Aorta (tissue), 5 donors: Measurements from ENCODE around the gene MAPT. TPM values are rescaled to one million over a fixed set of nuclear protein-coding genes. Genes with fewer than 3 reads are reported as not detected.

Experiments used
- ATAC-seq: fragments of 200-7000 bp; cut with Tn5 transposase; one replicate; pipeline ENCODE4 v1.9.1; 2022; ENCODE audit warnings: moderate library complexity; ENCODE audit not compliant: low FRiP score
- DNase-seq, 2 donors: peaks; one replicate each; pipeline ENCODE4 v3.0.0-alpha.2; 2020
- H3K27ac ChIP-seq, 2 donors: one replicate each; pipeline ENCODE4 v1.5.1; 2013; ENCODE audit warnings: low read length in 2 of 2, mild to moderate bottlenecking in 2 of 2, moderate library complexity in 2 of 2, control low read depth in 1 of 2, inconsistent platforms in 1 of 2, low read depth in 1 of 2
- H3K27me3 ChIP-seq, 2 donors: one replicate each; pipeline ENCODE4 v1.6.1; 2013; ENCODE audit warnings: control low read depth in 1 of 2, low read length in 1 of 2, mild to moderate bottlenecking in 1 of 2, moderate library complexity in 1 of 2; ENCODE audit not compliant: insufficient read depth in 2 of 2, control insufficient read depth in 1 of 2
- H3K36me3 ChIP-seq, 2 donors: one replicate each; pipeline ENCODE4 v1.6.1; 2013; ENCODE audit warnings: control low read depth in 1 of 2, low read length in 1 of 2, mild to moderate bottlenecking in 1 of 2; ENCODE audit not compliant: insufficient read depth in 2 of 2, control insufficient read depth in 1 of 2
- H3K4me1 ChIP-seq, 2 donors: one replicate each; pipeline ENCODE4 v1.6.1; 2013; ENCODE audit warnings: low read length in 2 of 2, control low read depth in 1 of 2, mild to moderate bottlenecking in 1 of 2, moderate library complexity in 1 of 2; ENCODE audit not compliant: insufficient read depth in 2 of 2, control insufficient read depth in 1 of 2
- H3K4me3 ChIP-seq, 2 donors: one replicate each; pipeline ENCODE4 v1.5.1; 2013; ENCODE audit warnings: low read length in 2 of 2, control low read depth in 1 of 2, mild to moderate bottlenecking in 1 of 2
- H3K9me3 ChIP-seq: one replicate; pipeline ENCODE4 v1.6.1; 2013; ENCODE audit warnings: mild to moderate bottlenecking, low read length; ENCODE audit not compliant: control insufficient read depth
- WGBS, 2 donors: extraction: QIAGEN DNeasy Blood & Tissue Kit; methylation state at CpG; one replicate each; pipeline ENCODE4 v1.1.7; 2013; 5-methylcytosine and 5-hydroxymethylcytosine counted together
- intact Hi-C, 2 donors: fragments of 100-400 bp; cut with DNase I; formaldehyde crosslinking; loops; one replicate each; pipeline versions ENCODE4 v1.14.2 to v1.15.0; 2022
- polyA plus RNA-seq, 2 donors: library from polyadenylated mRNA; stranded (reverse); fragments of 200-250 nt; gene quantifications; one replicate each; pipeline ENCODE4 v1.2.3, GENCODE V29; 2013
- total RNA-seq, 2 donors: library from RNA; stranded (reverse); fragmentation: NEBNext Ultra II Directional; extraction: Animal tissue kit (Norgen Biotek cat#: 25700); gene quantifications; one replicate each; pipeline ENCODE4 v1.2.1, GENCODE V29; 2021
- donor health status: healthy with polysubstance abuse.
- donor health status: Bipolar disorder and iron deficiency.
- donor health status: DM: no; HTN: no; CAD: no.
- donor health status: DM: no; HTN: no; CAD: no.
- donor health status: DM: yes; HTN: yes; CAD: no.

The MAPT gene
- total and polyA plus RNA-seq, 4 donors = 0.13 to 3.9 (median 0.90) TPM

DNA sequence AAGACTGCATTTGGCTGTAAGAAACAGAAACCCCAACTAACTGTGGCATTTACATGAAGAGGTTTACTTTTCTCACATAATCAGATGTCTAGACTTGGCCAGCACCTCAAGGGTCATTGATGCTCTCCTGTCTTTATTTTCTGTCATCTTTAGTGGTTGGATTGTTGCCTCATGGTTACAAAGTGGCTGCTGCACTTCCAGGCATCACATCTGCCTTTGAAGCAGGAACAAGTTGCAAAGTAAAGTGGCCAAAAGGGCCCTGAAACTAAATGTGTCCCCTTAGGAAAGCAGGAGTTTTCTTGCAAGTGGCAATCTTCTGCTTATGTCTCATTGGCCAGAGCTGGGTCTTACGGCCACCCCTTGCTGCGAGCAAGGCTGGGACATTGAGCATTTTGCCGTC, 78.2 kb downstream of the MAPT start:
- Histone ChIP-seq H3K27me3 (no peaks in the 10 kb centered on the region), H3K4me3 (no peak overlapping the region), H3K9me3 (no peaks in the 10 kb centered on the region), H3K4me1 (no peaks in the 10 kb centered on the region), H3K36me3 (no peaks in the 10 kb centered on the region), H3K27ac (no peak overlapping the region)
- 92 to 96% methylated on average over 3 of the region's 3 CpGs for WGBS, 2 donors
- DNase-seq (no peak), ATAC-seq (no peak)
- intact Hi-C loops = no loop called here

GRCh38 chr17:45973099-45973780, 78.9 kb downstream of the MAPT start:
- intact Hi-C loops = no loop called here
- WGBS, 2 donors = 73 to 74% methylated on average over 12 of the region's 12 CpGs
- H3K27me3 ChIP-seq = no peaks in the 10 kb centered on the region
- no peaks in the 10 kb centered on the region for H3K36me3 ChIP-seq
- DNase-seq (peak in 1 of 2 donors; percentile 40), ATAC-seq (no peak)
- H3K4me3 ChIP-seq = no peak overlapping the region
- no peaks in the 10 kb centered on the region for H3K4me1 ChIP-seq
- H3K27ac ChIP-seq = no peak overlapping the region
- no peaks in the 10 kb centered on the region for H3K9me3 ChIP-seq

GRCh38 chr17:45973946-45974859, 79.8 kb downstream of the MAPT start:
- Histone ChIP-seq H3K27ac (no peak overlapping the region), H3K4me1 (no peaks in the 10 kb centered on the region), H3K27me3 (no peaks in the 10 kb centered on the region), H3K4me3 (no peak overlapping the region), H3K36me3 (no peaks in the 10 kb centered on the region), H3K9me3 (no peaks in the 10 kb centered on the region)
- intact Hi-C loops = no loop called here
- ATAC-seq (no peak), DNase-seq (peak in 1 of 2 donors; percentile 52)
- 84% methylated on average over 17 of the region's 17 CpGs for WGBS, 2 donors

GRCh38 chr17:45974916-45975630, 80.7 kb downstream of the MAPT start:
- Histone ChIP-seq H3K4me3 (no peak overlapping the region), H3K36me3 (no peaks in the 10 kb centered on the region), H3K27me3 (no peaks in the 10 kb centered on the region), H3K27ac (no peak overlapping the region), H3K9me3 (no peaks in the 10 kb centered on the region), H3K4me1 (no peaks in the 10 kb centered on the region)
- ATAC-seq (no peak), DNase-seq (peak in 1 of 2 donors; percentile 21)
- 76% methylated on average over 10 of the region's 10 CpGs for WGBS, 2 donors
- intact Hi-C loops = no loop called here

DNA sequence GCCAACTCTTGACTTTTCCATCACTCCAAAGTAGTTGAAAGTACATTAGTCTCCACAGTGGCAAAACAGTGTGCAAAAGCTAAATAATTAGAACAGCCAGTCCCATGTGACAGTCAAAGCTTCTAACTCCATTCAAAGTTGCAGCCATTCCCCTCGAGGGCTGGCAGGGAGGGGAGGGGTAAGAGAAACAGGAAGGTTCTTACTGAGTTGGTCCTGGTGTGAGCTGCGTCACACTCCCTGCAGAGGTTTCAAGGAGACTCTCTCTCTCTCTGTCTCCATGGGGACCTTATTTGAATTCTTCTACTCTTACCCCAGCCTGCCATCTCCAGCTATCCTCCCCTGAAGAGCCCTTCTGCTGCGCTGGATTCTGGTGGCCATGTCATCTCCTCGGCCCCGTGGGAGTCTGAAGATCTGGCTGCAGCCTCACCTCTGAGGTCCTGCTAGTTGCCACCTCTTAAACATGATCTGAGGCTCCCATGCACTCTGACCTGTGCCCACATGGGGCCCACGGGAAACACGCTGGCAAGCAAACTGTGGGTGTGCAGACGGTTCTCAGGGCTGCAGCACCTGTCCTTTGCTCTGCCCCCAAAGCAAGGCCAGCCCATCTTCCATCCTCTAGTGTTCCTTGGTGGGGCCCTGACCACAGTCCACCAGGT, 81.4 kb downstream of the MAPT start:
- intact Hi-C loops = no loop called here
- ATAC-seq (no peak), DNase-seq (peak in 1 of 2 donors; percentile 53)
- H3K27me3 ChIP-seq = no peaks in the 10 kb centered on the region
- no peaks in the 10 kb centered on the region for H3K9me3 ChIP-seq
- no peak overlapping the region for H3K27ac ChIP-seq
- WGBS, 2 donors = 81 to 84% methylated on average over 8 of the region's 8 CpGs
- no peaks in the 10 kb centered on the region for H3K4me1 ChIP-seq
- H3K36me3 ChIP-seq = no peaks in the 10 kb centered on the region
- H3K4me3 ChIP-seq = no peak overlapping the region

- H3K27ac ChIP-seq = no peak overlapping the region
- H3K27me3 ChIP-seq = no peaks in the 10 kb centered on the region
- no peaks in the 10 kb centered on the region for H3K36me3 ChIP-seq
- ATAC-seq (no peak), DNase-seq (no peak)
- 96 to 98% methylated on average over 2 of the region's 2 CpGs for whole genome bisulfite sequencing, 2 donors
- intact Hi-C loops = no loop called here
- no peak overlapping the region for H3K4me3 ChIP-seq
- H3K4me1 ChIP-seq = no peaks in the 10 kb centered on the region
- no peaks in the 10 kb centered on the region for H3K9me3 ChIP-seq
Observed at GRCh38 chr17:45976391-45976754, 82.0 kb downstream of the MAPT start.

DNA sequence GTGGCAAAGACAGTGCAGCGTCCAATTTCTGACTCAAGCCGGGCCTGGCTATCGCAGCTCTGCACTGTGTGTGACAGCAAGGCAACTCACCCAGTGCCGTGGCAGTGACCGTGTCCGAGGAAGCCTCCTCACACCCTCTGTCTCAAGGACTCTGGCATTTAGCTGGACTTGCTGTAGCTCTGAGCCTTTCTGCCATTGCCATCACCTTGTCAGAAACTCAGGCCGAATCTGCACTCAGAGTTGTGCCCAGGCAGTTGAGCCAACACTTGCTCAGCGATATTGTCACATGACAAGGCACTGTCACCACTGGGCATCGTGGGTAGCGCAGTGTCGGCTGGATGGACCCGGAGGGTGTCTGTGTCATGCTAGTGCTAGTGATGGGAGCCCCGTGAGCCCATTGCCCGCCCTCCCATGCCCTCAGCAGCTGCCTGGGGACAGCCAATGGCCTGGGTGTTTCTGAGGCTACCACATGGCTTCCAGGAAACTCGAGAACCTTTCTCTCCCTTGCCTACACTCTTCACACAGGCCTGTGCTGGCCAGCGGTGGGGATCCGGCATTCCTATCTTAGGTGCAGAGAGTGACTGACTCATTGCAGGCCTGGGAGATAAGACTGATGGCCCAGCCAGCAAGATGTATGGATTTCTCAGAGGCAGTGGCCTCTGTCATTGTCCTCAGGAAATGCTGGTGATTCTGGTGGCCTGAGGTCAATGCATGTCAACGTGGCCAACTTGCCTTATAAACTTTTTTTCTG, 82.6 kb downstream of the MAPT start:
- Histone ChIP-seq H3K27me3 (no peaks in the 10 kb centered on the region), H3K36me3 (no peaks in the 10 kb centered on the region), H3K27ac (no peak overlapping the region), H3K4me1 (no peaks in the 10 kb centered on the region), H3K9me3 (no peaks in the 10 kb centered on the region), H3K4me3 (no peak overlapping the region)
- intact Hi-C loops = no loop called here
- ATAC-seq (no peak), DNase-seq (peak in 1 of 2 donors; percentile 70)
- WGBS, 2 donors = 85 to 89% methylated on average over 18 of the region's 18 CpGs

DNA sequence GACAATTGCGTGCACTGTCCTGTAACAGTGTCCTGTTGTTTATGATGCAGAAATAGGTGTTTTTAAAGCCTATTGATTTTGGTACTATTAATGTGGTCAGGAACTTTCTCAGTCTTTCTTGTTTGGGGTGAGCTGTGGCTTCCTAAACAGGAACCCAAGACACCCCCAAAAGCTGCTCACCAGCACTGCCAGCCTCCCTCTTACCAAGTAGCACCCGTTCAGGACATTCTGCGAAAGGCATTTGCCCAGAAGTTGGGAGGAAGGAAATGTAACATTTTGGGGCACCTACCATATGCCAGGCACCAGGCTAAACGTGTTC, 83.1 kb downstream of the MAPT start:
- H3K36me3 ChIP-seq = no peaks in the 10 kb centered on the region
- no peaks in the 10 kb centered on the region for H3K27me3 ChIP-seq
- ATAC-seq (no peak), DNase-seq (peak in 1 of 2 donors; percentile 12)
- intact Hi-C loops = no loop called here
- 88% methylated on average over 4 of the region's 4 CpGs for WGBS, 2 donors
- H3K4me1 ChIP-seq = no peaks in the 10 kb centered on the region
- no peak overlapping the region for H3K27ac ChIP-seq
- no peak overlapping the region for H3K4me3 ChIP-seq
- no peaks in the 10 kb centered on the region for H3K9me3 ChIP-seq
